H9 (cell line): ENCODE measurements around the gene ANAPC16. TPM values are rescaled to one million over a fixed set of nuclear protein-coding genes. Genes with fewer than 3 reads are reported as not detected.

ENCODE experiments used
- DNase-seq: peaks from one replicate; pipeline ENCODE4 v3.0.0-alpha.2; 2017
- H2AFZ ChIP-seq: one replicate; pipeline ENCODE4 v1.6.1; 2013; ENCODE audit warnings: mild to moderate bottlenecking, low read length, control low read depth, moderate library complexity
- H2AK5ac ChIP-seq: 2 replicates; pipeline ENCODE4 v1.6.1; 2013; ENCODE audit warnings: low read length, control low read depth, mixed read lengths; ENCODE audit not compliant: insufficient read length
- H2BK120ac ChIP-seq: one replicate; pipeline ENCODE4 v1.6.1; 2013; ENCODE audit warnings: low read depth, mild to moderate bottlenecking, low read length, control low read depth, inconsistent platforms; ENCODE audit not compliant: poor library complexity, severe bottlenecking
- H2BK12ac ChIP-seq: 2 replicates; pipeline ENCODE4 v1.6.1; 2013; ENCODE audit warnings: low read length, control low read depth, mixed read lengths, low read depth; ENCODE audit not compliant: insufficient read length
- H2BK15ac ChIP-seq: 2 replicates; pipeline ENCODE4 v1.6.1; 2013; ENCODE audit warnings: low read depth, low read length, control low read depth
- H2BK20ac ChIP-seq: one replicate; pipeline ENCODE4 v1.6.1; 2013; ENCODE audit warnings: low read depth, mild to moderate bottlenecking, low read length, control low read depth, inconsistent platforms; ENCODE audit not compliant: poor library complexity, severe bottlenecking
- H2BK5ac ChIP-seq: 2 replicates; pipeline ENCODE4 v1.6.1; 2013; ENCODE audit warnings: low read length, control low read depth, mixed read lengths; ENCODE audit not compliant: insufficient read length
- H3K14ac ChIP-seq: 2 replicates; pipeline ENCODE4 v1.6.1; 2013; ENCODE audit warnings: low read length, control low read depth; ENCODE audit not compliant: insufficient read depth
- H3K18ac ChIP-seq: 2 replicates; pipeline ENCODE4 v1.6.1; 2013; ENCODE audit warnings: low read depth, mild to moderate bottlenecking, mixed read lengths, low read length, control low read depth; ENCODE audit not compliant: insufficient read length
- H3K23ac ChIP-seq: 2 replicates; pipeline ENCODE4 v1.6.1; 2013; ENCODE audit warnings: low read length, control low read depth, mixed read lengths, low read depth; ENCODE audit not compliant: insufficient read length
- H3K23me2 ChIP-seq: 2 replicates; pipeline ENCODE4 v1.6.1; 2013; ENCODE audit warnings: low read depth, mild to moderate bottlenecking, mixed read lengths, low read length, control low read depth; ENCODE audit not compliant: insufficient read length, poor library complexity, severe bottlenecking
- H3K27ac ChIP-seq: 2 replicates; pipeline ENCODE4 v1.5.1; 2013; ENCODE audit warnings: low read length, control low read depth, mixed read lengths, low read depth; ENCODE audit not compliant: insufficient read length
- H3K27me3 ChIP-seq: 2 replicates; pipeline ENCODE4 v1.6.1; 2013; ENCODE audit warnings: low read length, control low read depth, inconsistent platforms; ENCODE audit not compliant: insufficient read depth
- H3K4ac ChIP-seq: 2 replicates; pipeline ENCODE4 v1.6.1; 2013; ENCODE audit warnings: low read depth, mild to moderate bottlenecking, control low read depth, inconsistent platforms, low read length, moderate library complexity
- H3K4me1 ChIP-seq: 2 replicates; pipeline ENCODE4 v1.6.1; 2013; ENCODE audit warnings: low read length, control low read depth, inconsistent platforms; ENCODE audit not compliant: insufficient read depth
- H3K4me2 ChIP-seq: 2 replicates; pipeline ENCODE4 v1.6.1; 2013; ENCODE audit warnings: low read length, control low read depth, mixed read lengths; ENCODE audit not compliant: insufficient read length, insufficient read depth
- H3K56ac ChIP-seq: 2 replicates; pipeline ENCODE4 v1.6.1; 2013; ENCODE audit warnings: low read depth, mild to moderate bottlenecking, mixed read lengths, low read length, control low read depth; ENCODE audit not compliant: insufficient read length
- H3K79me1 ChIP-seq: 2 replicates; pipeline ENCODE4 v1.6.1; 2013; ENCODE audit warnings: low read depth, mild to moderate bottlenecking, moderate library complexity, low read length, control low read depth, inconsistent platforms; ENCODE audit not compliant: insufficient read depth, poor library complexity, severe bottlenecking
- H3K79me2 ChIP-seq: 2 replicates; pipeline ENCODE4 v1.6.1; 2013; ENCODE audit warnings: low read length, control low read depth, inconsistent platforms; ENCODE audit not compliant: insufficient read depth
- H3K9ac ChIP-seq: 2 replicates; pipeline ENCODE4 v1.6.1; 2013; ENCODE audit warnings: low read length, control low read depth, mixed read lengths; ENCODE audit not compliant: insufficient read length; ENCODE audit errors: extremely low read depth
- H3K9me3 ChIP-seq: one replicate; pipeline ENCODE4 v1.6.1; 2013; ENCODE audit warnings: low read depth, low read length, inconsistent platforms; ENCODE audit not compliant: control insufficient read depth
- H3T11ph ChIP-seq: one replicate; pipeline ENCODE4 v1.6.1; 2013; ENCODE audit warnings: mild to moderate bottlenecking, low read length, control low read depth, inconsistent platforms
- H4K20me1 ChIP-seq: one replicate; pipeline ENCODE4 v1.6.1; 2013; ENCODE audit not compliant: control insufficient read depth, insufficient read length, insufficient read depth
- H4K5ac ChIP-seq: 2 replicates; pipeline ENCODE4 v1.6.1; 2013; ENCODE audit warnings: low read depth, mild to moderate bottlenecking, mixed read lengths, low read length, control low read depth; ENCODE audit not compliant: insufficient read length
- H4K8ac ChIP-seq: replicated peaks from 2 replicates; pipeline ENCODE4 v1.6.1; 2013; ENCODE audit warnings: low read length, control low read depth, mixed read lengths, low read depth; ENCODE audit not compliant: insufficient read length
- H4K91ac ChIP-seq: 2 replicates; pipeline ENCODE4 v1.6.1; 2013; ENCODE audit warnings: low read depth, mild to moderate bottlenecking, moderate library complexity, mixed read lengths, low read length, control low read depth; ENCODE audit not compliant: insufficient read length
- H3K27ac Mint-ChIP-seq, 3 experiments: 2 replicates in 2 of 3; 3 replicates in 1 of 3; pipeline ENCODE4 v1.8.0; 2020 to 2021; ENCODE audit warnings: mixed read lengths in 3 of 3, mild to moderate bottlenecking in 1 of 3, moderate library complexity in 1 of 3
- H3K27me3 Mint-ChIP-seq: 2 replicates; pipeline ENCODE4 v1.8.0; 2021; ENCODE audit warnings: low read depth, mild to moderate bottlenecking, moderate library complexity, mixed read lengths
- H3K36me3 Mint-ChIP-seq, 3 experiments: 2 replicates in 2 of 3; 3 replicates in 1 of 3; pipeline ENCODE4 v1.8.0; 2020 to 2021; ENCODE audit warnings: low read depth in 3 of 3, mixed read lengths in 3 of 3; ENCODE audit not compliant: insufficient read depth in 1 of 3
- H3K4me1 Mint-ChIP-seq, 2 experiments: 2 replicates each; pipeline ENCODE4 v1.8.0; 2020; ENCODE audit warnings: mixed read lengths in 2 of 2
- H3K4me3 Mint-ChIP-seq, 2 experiments: 2 replicates in 1 of 2; 3 replicates in 1 of 2; pipeline ENCODE4 v1.8.0; 2020 to 2021; ENCODE audit warnings: mild to moderate bottlenecking in 2 of 2, mixed read lengths in 2 of 2, moderate library complexity in 1 of 2
- H3K9me3 Mint-ChIP-seq, 2 experiments: 2 replicates in 1 of 2; 3 replicates in 1 of 2; pipeline ENCODE4 v1.8.0; 2020; ENCODE audit warnings: mild to moderate bottlenecking in 2 of 2, mixed read lengths in 2 of 2, moderate library complexity in 1 of 2
- CTCF ChIP-seq: fragments of 200-600 bp; sonication (generic); conservative IDR thresholded peaks from 3 replicates; pipeline ENCODE4 v1.8.0; 2021; ENCODE audit warnings: antibody characterized with exemption, mild to moderate bottlenecking
- WGBS: extraction: QIAGEN DNeasy Blood & Tissue Kit; methylation state at CpG from one replicate; pipeline ENCODE4 v1.1.7; 2013; ENCODE audit warnings: missing lambda C conversion rate, low lambda C conversion rate, mixed read lengths; ENCODE audit not compliant: insufficient read length; ENCODE audit errors: extremely low coverage; 5-methylcytosine and 5-hydroxymethylcytosine counted together
- total RNA-seq: library from RNA; stranded (reverse); gene quantifications from 2 replicates; pipeline ENCODE4 v1.2.1, GENCODE V29; 2021

ANAPC16 gene
- total RNA-seq, 1 experiment from 2014 or later: 66.6 TPM

- DNase-seq: no peak
Observed at GRCh38 chr10:72275351-72276012, 59.7 kb downstream of the ANAPC16 start.

More at GRCh38 chr10:72275351-72276012, 59.7 kb downstream of the ANAPC16 start:
- Histone ChIP-seq H3K27me3 (no peaks in the 10 kb centered on the region), H2BK20ac (no peak overlapping the region), H3K79me2 (no peaks in the 10 kb centered on the region; the same call in 1 of the 2 replicates), H3K14ac (no peak overlapping the region), H3K18ac (no peak overlapping the region), H3K4ac (no peak overlapping the region), H3K27ac (no peak overlapping the region), H3K9ac (no peak overlapping the region), H3K4me2 (peak overlapping the region; percentile 75), H2AK5ac (no peak overlapping the region), H4K5ac (no peak overlapping the region), H3K79me1 (no peaks in the 10 kb centered on the region), H4K91ac (no peak overlapping the region), H2BK15ac (no peak overlapping the region), H2BK5ac (no peak overlapping the region), H3K9me3 (no peaks in the 10 kb centered on the region), H3K56ac (no peak overlapping the region), H3K23me2 (peaks cover 25% of the 10 kb centered on the region), H4K20me1 (no peaks in the 10 kb centered on the region), H2BK120ac (no peak overlapping the region), H2BK12ac (no peak overlapping the region), H3T11ph (no peak overlapping the region), H3K23ac (no peak overlapping the region), H3K4me1 (peaks cover 2% of the 10 kb centered on the region; the same call in 1 of the 2 replicates), H4K8ac (no peak overlapping the region), H2AFZ (no peak overlapping the region)
- Mint-ChIP-seq H3K4me3 (peak overlapping the region; percentile 87 to 95), H3K9me3 (peaks cover 0 to 5% of the 10 kb centered on the region in 2 experiments; a peak in 1 of 5 replicates), H3K27ac (peak overlapping the region in 2 of 3 experiments; percentile 87 to 94; a peak in 5 of 7 replicates), H3K4me1 (peaks cover 43 to 44% of the 10 kb centered on the region in 2 experiments), H3K36me3 (peaks cover 11 to 24% (median 20%) of the 10 kb centered on the region in 3 experiments), H3K27me3 (peaks cover 1% of the 10 kb centered on the region; the same call in 1 of the 2 replicates)
- no peak for TF ChIP-seq CTCF
- WGBS: no CpG with 5 or more reads among the region's 12 CpGs
